B cell (primary cell): ENCODE measurements around the gene TLE6. TPM values are rescaled to one million over a fixed set of nuclear protein-coding genes. Genes with fewer than 3 reads are reported as not detected.

ENCODE experiments used
- ATAC-seq: fragments of 200-7000 bp; cut with Tn5 transposase; one replicate; pipeline ENCODE4 v1.10.0; 2021; ENCODE audit warnings: low read depth, mild to moderate bottlenecking, moderate number of reproducible peaks, moderate library complexity
- CTCF ChIA-PET: fragments of 350-600 bp; sonication (Branson Sonifier 250); formaldehyde crosslinking; loops from one replicate; lab custom pipeline; 2021; ENCODE audit warnings: antibody characterized with exemption, inconsistent platforms; lab: Charles Lee
- POLR2A ChIA-PET: fragments of 350-600 bp; sonication (Branson Sonifier 250); formaldehyde crosslinking; loops from one replicate; lab custom pipeline; 2021; ENCODE audit warnings: antibody characterized with exemption; lab: Charles Lee
- DNase-seq: peaks from one replicate; pipeline ENCODE4 v3.0.0; 2013
- H2AFZ ChIP-seq: 2 replicates; pipeline ENCODE4 v1.6.1; 2012; ENCODE audit warnings: mild to moderate bottlenecking, low read depth, low read length; ENCODE audit not compliant: insufficient read depth, poor library complexity, severe bottlenecking
- H3K27ac ChIP-seq, 2 donors: 1 replicate in 1 of 2; 2 replicates in 1 of 2; pipeline ENCODE4 v1.5.1; 2012 to 2013; ENCODE audit warnings: low read length in 2 of 2, mild to moderate bottlenecking in 2 of 2, moderate library complexity in 1 of 2
- H3K27me3 ChIP-seq, 4 experiments: fragments of 200-600 bp in 1 of 4; sonication (generic) in 1 of 4; replicated peaks in 1 of 4; 1 replicate in 2 of 4; 2 replicates in 2 of 4; pipeline versions ENCODE4 v1.6.1 to v1.7.0; 2013 to 2016; ENCODE audit warnings: low read length in 3 of 4, mild to moderate bottlenecking in 2 of 4, mixed read lengths in 1 of 4, moderate library complexity in 1 of 4; ENCODE audit not compliant: insufficient read depth in 4 of 4, control insufficient read depth in 3 of 4; ENCODE audit errors: control extremely low read depth in 1 of 4
- H3K36me3 ChIP-seq, 2 experiments: replicated peaks in 1 of 2; 1 replicate in 1 of 2; 2 replicates in 1 of 2; pipeline versions ENCODE4 v1.6.1 to v1.7.1; 2013; ENCODE audit warnings: low read length in 1 of 2; ENCODE audit not compliant: insufficient read depth in 2 of 2, control insufficient read depth in 1 of 2; ENCODE audit errors: control extremely low read depth in 1 of 2, extremely low read depth in 1 of 2
- H3K4me1 ChIP-seq, 2 donors: fragments of 200-600 bp in 1 of 2; sonication (generic) in 1 of 2; 1 replicate in 1 of 2; 2 replicates in 1 of 2; pipeline versions ENCODE4 v1.5.1 to v1.6.1; 2013 to 2017; ENCODE audit warnings: low read length in 2 of 2; ENCODE audit not compliant: control insufficient read depth in 2 of 2, insufficient read depth in 2 of 2
- H3K4me2 ChIP-seq: replicated peaks from 2 replicates; pipeline ENCODE3; 2012; ENCODE audit warnings: mild to moderate bottlenecking, low read depth, low read length; ENCODE audit not compliant: poor library complexity, severe bottlenecking
- H3K4me3 ChIP-seq, 5 experiments: fragments of 200-600 bp in 1 of 5; sonication (generic) in 1 of 5; 1 replicate in 3 of 5; 2 replicates in 2 of 5; pipeline versions ENCODE4 v1.5.1 to v1.7.0; 2011 to 2016; ENCODE audit warnings: low read length in 4 of 5, mild to moderate bottlenecking in 4 of 5, low read depth in 2 of 5, control low read depth in 1 of 5, moderate library complexity in 1 of 5; ENCODE audit not compliant: insufficient read depth in 1 of 5; ENCODE audit errors: control extremely low read depth in 1 of 5, extremely low read depth in 1 of 5
- H3K79me2 ChIP-seq: fragments of 200-600 bp; sonication (generic); one replicate; pipeline ENCODE4 v1.6.0; 2016; ENCODE audit warnings: low read length; ENCODE audit not compliant: control insufficient read depth, insufficient read depth
- H3K9ac ChIP-seq: fragments of 200-600 bp; sonication (generic); 2 replicates; pipeline ENCODE4 v1.6.1; 2017; ENCODE audit warnings: mild to moderate bottlenecking, low read length, moderate library complexity
- H3K9me3 ChIP-seq, 3 donors: one replicate each; pipeline versions ENCODE4 v1.6.1 to v1.7.1; 2013; ENCODE audit warnings: low read length in 2 of 3; ENCODE audit not compliant: control insufficient read depth in 2 of 3, insufficient read depth in 1 of 3; ENCODE audit errors: control extremely low read depth in 1 of 3
- H4K20me1 ChIP-seq: 2 replicates; pipeline ENCODE4 v1.6.0; 2012; ENCODE audit warnings: mild to moderate bottlenecking, low read length; ENCODE audit not compliant: insufficient read depth, control insufficient read depth, poor library complexity, severe bottlenecking
- H3K27ac Mint-ChIP-seq: one replicate; pipeline ENCODE4 v1.8.0; 2021; ENCODE audit warnings: mixed read lengths
- H3K27me3 Mint-ChIP-seq: one replicate; pipeline ENCODE4 v1.8.0; 2021; ENCODE audit warnings: mixed read lengths
- H3K4me1 Mint-ChIP-seq: one replicate; pipeline ENCODE4 v1.8.0; 2021; ENCODE audit warnings: mixed read lengths
- H3K4me3 Mint-ChIP-seq: one replicate; pipeline ENCODE4 v1.8.0; 2021; ENCODE audit warnings: mixed read lengths
- H3K9me3 Mint-ChIP-seq: one replicate; pipeline ENCODE4 v1.8.0; 2022; ENCODE audit warnings: mixed read lengths; ENCODE audit not compliant: insufficient read depth
- EZH2 ChIP-seq: IDR thresholded peaks from 2 replicates; pipeline ENCODE4 v1.6.1; 2012; ENCODE audit warnings: borderline replicate concordance, low read depth, mild to moderate bottlenecking, moderate library complexity, low read length; ENCODE audit not compliant: insufficient read depth, poor library complexity, severe bottlenecking
- WGBS: methylation state at CpG from one replicate; pipeline ENCODE4 v1.1.5; 2013; ENCODE audit warnings: missing lambda C conversion rate; ENCODE audit not compliant: insufficient coverage; 5-methylcytosine and 5-hydroxymethylcytosine counted together
- intact Hi-C: fragments of 100-400 bp; cut with micrococcal nuclease; formaldehyde crosslinking; loops from one replicate; pipeline ENCODE4 v1.10.0; 2022
- polyA plus RNA-seq: library from polyadenylated mRNA; depleted of rRNA; stranded (reverse); fragments of >200 nt; gene quantifications from 2 replicates; pipeline ENCODE4 v1.2.3, GENCODE V29; 2012
- total RNA-seq, 2 donors: library from RNA; stranded (reverse); fragments of 120-200 nt in 1 of 2; gene quantifications; 1 replicate in 1 of 2; 2 replicates in 1 of 2; pipeline versions ENCODE4 v1.2.3 to v1.2.4, GENCODE V29; 2013 to 2022
- TF ChIP-seq, protein P1 (sequence below): fragments of 200-600 bp; IDR thresholded peaks from one replicate; pipeline ENCODE4 v1.8.0; 2022; ENCODE audit warnings: antibody characterized with exemption, mild to moderate bottlenecking

TLE6 gene
- total and polyA plus RNA-seq, 2 donors (not counting 1 experiment from before 2014, with no cell fraction given), result 1.5 to 3.0 TPM

DNA sequence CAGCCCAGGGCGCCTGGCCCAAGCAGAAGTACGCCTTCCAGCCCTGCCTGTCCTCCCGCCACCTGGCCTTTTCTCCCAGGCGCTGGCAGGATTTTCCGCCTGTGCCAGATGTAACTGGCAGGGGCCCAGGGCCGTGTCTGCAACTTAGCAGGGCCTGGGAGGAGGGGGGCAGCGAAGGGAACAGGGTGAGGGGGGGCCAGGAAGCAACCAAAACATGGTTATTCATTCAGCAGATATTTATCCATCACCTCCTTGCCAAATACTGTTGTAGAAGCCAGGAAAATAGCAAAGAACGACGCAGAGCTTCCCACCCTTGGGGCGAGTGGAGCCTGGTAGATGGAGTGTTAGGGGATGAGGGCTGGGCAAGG, 5.6 kb downstream of the TLE6 start:
- CTCF ChIA-PET, result no interaction called here
- peak overlapping the region; percentile 47 for H3K4me3 Mint-ChIP-seq

DNA sequence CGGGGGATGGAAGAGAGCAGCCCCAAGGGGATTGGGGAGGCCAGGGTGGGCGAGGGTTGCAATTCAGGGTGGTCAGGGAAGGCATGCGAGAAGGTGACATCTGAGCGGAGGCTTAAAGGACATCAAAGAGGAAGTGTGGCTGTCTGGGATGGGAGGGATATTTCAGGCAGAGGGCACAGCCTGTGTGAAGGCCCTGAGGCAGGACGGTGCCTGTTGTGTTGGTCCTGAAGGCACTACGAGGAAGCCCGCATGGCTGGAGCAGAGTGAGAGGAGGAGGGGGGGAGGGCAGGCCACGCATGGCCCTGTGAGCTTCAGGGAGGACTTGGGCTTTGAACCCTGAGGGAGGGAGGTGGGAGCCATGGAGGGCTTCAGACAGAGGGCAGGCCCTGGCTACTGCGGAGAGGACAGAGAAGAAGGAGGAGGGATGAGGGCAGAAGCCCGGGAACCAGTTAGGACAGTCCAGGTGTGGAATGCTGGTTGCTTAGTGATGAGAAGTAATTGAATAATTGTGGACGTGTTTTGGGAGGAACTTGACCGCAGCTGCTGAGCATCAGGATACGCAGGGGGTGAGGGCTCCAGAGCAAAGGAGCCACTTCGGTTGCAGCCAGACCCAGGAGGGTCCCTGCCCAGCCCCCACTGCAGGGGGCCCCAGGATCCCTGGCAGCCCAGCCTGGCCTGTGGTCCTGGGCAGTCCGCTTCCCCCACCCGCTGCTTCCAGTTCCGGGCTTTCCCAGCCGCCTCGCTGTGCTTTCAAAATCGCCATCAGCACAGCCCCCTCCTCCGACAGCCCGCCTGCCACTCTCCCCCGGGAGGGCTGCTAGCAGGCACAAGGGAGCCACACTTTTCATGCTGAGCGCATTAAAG, 6.2 kb downstream of the TLE6 start:
- peak; percentile 39 for DNase-seq
- peaks cover 9% of the 10 kb centered on the region for H3K27me3 Mint-ChIP-seq
- ATAC-seq, result peak; percentile 45
- no peaks in the 10 kb centered on the region for H3K36me3 ChIP-seq
- peak overlapping the region in 2 of 5 experiments; percentile 2 to 10 for H3K4me3 ChIP-seq
- H3K27me3 ChIP-seq, result peaks cover 0 to 15% (median 2%) of the 10 kb centered on the region in 4 experiments
- ChIA-PET POLR2A (no interaction called here), CTCF (no interaction called here)
- no peaks in the 10 kb centered on the region for H3K79me2 ChIP-seq
- 26% methylated on average over 23 of the region's 24 CpGs for WGBS
- H3K9me3 ChIP-seq, result no peaks in the 10 kb centered on the region
- TF ChIP-seq, protein P1, sequence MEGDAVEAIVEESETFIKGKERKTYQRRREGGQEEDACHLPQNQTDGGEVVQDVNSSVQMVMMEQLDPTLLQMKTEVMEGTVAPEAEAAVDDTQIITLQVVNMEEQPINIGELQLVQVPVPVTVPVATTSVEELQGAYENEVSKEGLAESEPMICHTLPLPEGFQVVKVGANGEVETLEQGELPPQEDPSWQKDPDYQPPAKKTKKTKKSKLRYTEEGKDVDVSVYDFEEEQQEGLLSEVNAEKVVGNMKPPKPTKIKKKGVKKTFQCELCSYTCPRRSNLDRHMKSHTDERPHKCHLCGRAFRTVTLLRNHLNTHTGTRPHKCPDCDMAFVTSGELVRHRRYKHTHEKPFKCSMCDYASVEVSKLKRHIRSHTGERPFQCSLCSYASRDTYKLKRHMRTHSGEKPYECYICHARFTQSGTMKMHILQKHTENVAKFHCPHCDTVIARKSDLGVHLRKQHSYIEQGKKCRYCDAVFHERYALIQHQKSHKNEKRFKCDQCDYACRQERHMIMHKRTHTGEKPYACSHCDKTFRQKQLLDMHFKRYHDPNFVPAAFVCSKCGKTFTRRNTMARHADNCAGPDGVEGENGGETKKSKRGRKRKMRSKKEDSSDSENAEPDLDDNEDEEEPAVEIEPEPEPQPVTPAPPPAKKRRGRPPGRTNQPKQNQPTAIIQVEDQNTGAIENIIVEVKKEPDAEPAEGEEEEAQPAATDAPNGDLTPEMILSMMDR, result no peak
- TF ChIP-seq EZH2, result no peak
- no peak overlapping the region for H3K27ac Mint-ChIP-seq
- H4K20me1 ChIP-seq, result no peaks in the 10 kb centered on the region
- H3K4me3 Mint-ChIP-seq, result peak overlapping the region; percentile 47
- intact Hi-C loops, result no loop called here
- H3K4me1 Mint-ChIP-seq, result peaks cover 13% of the 10 kb centered on the region
- peak overlapping the region; percentile 22 for H2AFZ ChIP-seq
- peaks cover 14 to 22% of the 10 kb centered on the region in 2 donors for H3K4me1 ChIP-seq
- H3K4me2 ChIP-seq, result peak overlapping the region; percentile 69
- H3K9ac ChIP-seq, result peak overlapping the region; percentile 32
- no peak overlapping the region for H3K27ac ChIP-seq
- H3K9me3 Mint-ChIP-seq, result no peaks in the 10 kb centered on the region

More for the DNA sequence above, 5.6 kb downstream of the TLE6 start:
- Histone ChIP-seq H4K20me1 (no peaks in the 10 kb centered on the region), H3K9me3 (no peaks in the 10 kb centered on the region), H3K27ac (no peak overlapping the region), H3K4me2 (peak overlapping the region; percentile 69), H3K79me2 (no peaks in the 10 kb centered on the region), H3K9ac (no peak overlapping the region), H3K27me3 (peaks cover 0 to 15% (median 2%) of the 10 kb centered on the region in 4 experiments), H3K4me3 (no peak overlapping the region), H3K36me3 (no peaks in the 10 kb centered on the region), H3K4me1 (peaks cover 14 to 24% of the 10 kb centered on the region in 2 donors), H2AFZ (no peak overlapping the region)
- no peaks in the 10 kb centered on the region for H3K9me3 Mint-ChIP-seq
- no peak for DNase-seq
- ATAC-seq, result no peak
- peaks cover 9% of the 10 kb centered on the region for H3K27me3 Mint-ChIP-seq
- POLR2A ChIA-PET, result no interaction called here
- TF ChIP-seq, protein P1, result no peak
- TF ChIP-seq EZH2, result no peak
- no peak overlapping the region for H3K27ac Mint-ChIP-seq
- WGBS, result 16% methylated on average over 9 of the region's 10 CpGs
- H3K4me1 Mint-ChIP-seq, result peaks cover 13% of the 10 kb centered on the region
- intact Hi-C loops, result no loop called here
